Upper lobe of right lung (tissue), 1 donor: ENCODE results near the gene NAPB. TPM values are rescaled to one million over a fixed set of nuclear protein-coding genes. Genes with fewer than 3 reads are reported as not detected.

Experiments used
- ATAC-seq: fragments of 200-7000 bp; cut with Tn5 transposase; one replicate; pipeline ENCODE4 v1.9.1; 2020; ENCODE audit warnings: mild to moderate bottlenecking, moderate library complexity
- DNase-seq: peaks from one replicate; pipeline ENCODE4 v3.0.0-alpha.2; 2020
- H3K27ac ChIP-seq: fragments of 200-600 bp; one replicate; pipeline ENCODE4 v1.8.0; 2022
- H3K27me3 ChIP-seq: fragments of 200-600 bp; one replicate; pipeline ENCODE4 v1.8.0; 2022; ENCODE audit warnings: mild to moderate bottlenecking
- H3K36me3 ChIP-seq: fragments of 200-600 bp; one replicate; pipeline ENCODE4 v1.8.0; 2022
- H3K4me1 ChIP-seq: fragments of 200-600 bp; one replicate; pipeline ENCODE4 v1.8.0; 2022
- H3K4me3 ChIP-seq: fragments of 200-600 bp; one replicate; pipeline ENCODE4 v1.8.0; 2022; ENCODE audit warnings: mild to moderate bottlenecking
- H3K9me3 ChIP-seq: fragments of 200-600 bp; one replicate; pipeline ENCODE4 v1.8.0; 2022
- CTCF ChIP-seq: fragments of 200-600 bp; IDR thresholded peaks from one replicate; pipeline ENCODE4 v1.8.0; 2022; ENCODE audit warnings: antibody characterized with exemption
- intact Hi-C: fragments of 100-400 bp; cut with DNase I; formaldehyde crosslinking; loops from one replicate; pipeline ENCODE4 v1.11.0; 2022
- total RNA-seq: library from RNA; stranded (reverse); fragmentation: NEBNext Ultra II Directional; extraction: Animal tissue kit (Norgen Biotek cat#: 25700); gene quantifications from one replicate; pipeline ENCODE4 v1.2.1, GENCODE V29; 2021
- donor health status: DM: no; HTN: yes; CAD: no; lungs with severe emphysema.

The NAPB gene
- total RNA-seq, 1 donor from 2014 or later = 10.8 TPM

DNA sequence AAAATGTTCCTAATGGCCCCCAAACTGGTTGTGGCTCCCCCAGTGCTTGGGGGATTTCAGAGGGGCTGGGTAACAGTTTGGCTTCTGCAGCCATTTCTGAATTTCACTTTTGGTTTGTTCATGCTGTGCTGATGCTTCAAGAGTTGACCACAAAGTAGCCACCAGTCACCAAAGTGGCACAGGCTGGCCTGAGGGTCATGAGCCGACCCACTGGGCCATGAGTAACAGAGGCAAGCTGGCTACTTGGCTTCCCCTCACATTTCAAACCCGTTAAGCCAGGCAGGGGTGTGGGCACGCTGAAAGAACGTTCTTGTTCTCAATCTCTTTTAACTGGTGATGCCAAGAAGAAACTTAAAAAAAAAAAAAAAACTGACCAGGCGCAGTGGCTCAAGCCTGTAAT lies 85.8 kb downstream of the NAPB start:
- DNase-seq = no peak
- H3K4me3 ChIP-seq = no peak overlapping the region

GRCh38 chr20:23334111-23334510 lies 87.2 kb downstream of the NAPB start:
- DNase-seq = no peak
- Histone ChIP-seq H3K27ac (no peak overlapping the region), H3K9me3 (no peaks in the 10 kb centered on the region), H3K4me3 (no peak overlapping the region), H3K4me1 (no peaks in the 10 kb centered on the region), H3K36me3 (no peaks in the 10 kb centered on the region), H3K27me3 (no peaks in the 10 kb centered on the region)
- intact Hi-C loops = loop anchor here (10.0 kb wide), 1 partner anchor 89 kb away; no protein-coding TSS in a partner anchor
- TF ChIP-seq CTCF = no peak
- ATAC-seq = no peak

More for the DNA sequence above, 85.8 kb downstream of the NAPB start:
- H3K4me1 ChIP-seq = no peaks in the 10 kb centered on the region
- H3K9me3 ChIP-seq = no peaks in the 10 kb centered on the region
- H3K27me3 ChIP-seq = no peaks in the 10 kb centered on the region
- no peaks in the 10 kb centered on the region for H3K36me3 ChIP-seq
- ATAC-seq = no peak
- intact Hi-C loops = loop anchor here (10.0 kb wide), 1 partner anchor 91 kb away; no protein-coding TSS in a partner anchor
- no peak for TF ChIP-seq CTCF
- no peak overlapping the region for H3K27ac ChIP-seq

DNA sequence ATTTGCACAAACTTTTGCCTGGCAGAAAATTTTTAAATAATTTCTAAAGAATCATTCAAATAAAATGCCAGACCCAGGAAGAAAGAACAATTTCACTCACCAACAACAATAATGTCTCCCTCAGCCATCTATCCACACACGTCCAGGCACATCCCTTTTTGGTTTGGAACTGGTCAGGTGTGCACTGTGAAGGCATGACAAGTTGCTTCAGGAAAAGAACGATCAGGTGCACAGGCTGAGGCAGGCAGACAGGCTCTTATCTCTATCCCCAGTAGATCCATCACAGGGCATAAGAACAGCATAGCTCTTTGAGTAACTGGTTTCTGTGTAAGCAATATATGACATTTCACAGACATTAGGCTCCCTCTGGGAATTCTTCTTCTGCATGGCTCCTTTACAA lies 88.8 kb downstream of the NAPB start:
- Histone ChIP-seq H3K4me3 (no peak overlapping the region), H3K36me3 (no peaks in the 10 kb centered on the region), H3K9me3 (no peaks in the 10 kb centered on the region), H3K27ac (no peak overlapping the region), H3K4me1 (no peaks in the 10 kb centered on the region), H3K27me3 (no peaks in the 10 kb centered on the region)
- TF ChIP-seq CTCF = no peak
- DNase-seq (no peak), ATAC-seq (no peak)
- intact Hi-C loops = loop anchor here (10.0 kb wide), 1 partner anchor 88 kb away; no protein-coding TSS in a partner anchor

DNA sequence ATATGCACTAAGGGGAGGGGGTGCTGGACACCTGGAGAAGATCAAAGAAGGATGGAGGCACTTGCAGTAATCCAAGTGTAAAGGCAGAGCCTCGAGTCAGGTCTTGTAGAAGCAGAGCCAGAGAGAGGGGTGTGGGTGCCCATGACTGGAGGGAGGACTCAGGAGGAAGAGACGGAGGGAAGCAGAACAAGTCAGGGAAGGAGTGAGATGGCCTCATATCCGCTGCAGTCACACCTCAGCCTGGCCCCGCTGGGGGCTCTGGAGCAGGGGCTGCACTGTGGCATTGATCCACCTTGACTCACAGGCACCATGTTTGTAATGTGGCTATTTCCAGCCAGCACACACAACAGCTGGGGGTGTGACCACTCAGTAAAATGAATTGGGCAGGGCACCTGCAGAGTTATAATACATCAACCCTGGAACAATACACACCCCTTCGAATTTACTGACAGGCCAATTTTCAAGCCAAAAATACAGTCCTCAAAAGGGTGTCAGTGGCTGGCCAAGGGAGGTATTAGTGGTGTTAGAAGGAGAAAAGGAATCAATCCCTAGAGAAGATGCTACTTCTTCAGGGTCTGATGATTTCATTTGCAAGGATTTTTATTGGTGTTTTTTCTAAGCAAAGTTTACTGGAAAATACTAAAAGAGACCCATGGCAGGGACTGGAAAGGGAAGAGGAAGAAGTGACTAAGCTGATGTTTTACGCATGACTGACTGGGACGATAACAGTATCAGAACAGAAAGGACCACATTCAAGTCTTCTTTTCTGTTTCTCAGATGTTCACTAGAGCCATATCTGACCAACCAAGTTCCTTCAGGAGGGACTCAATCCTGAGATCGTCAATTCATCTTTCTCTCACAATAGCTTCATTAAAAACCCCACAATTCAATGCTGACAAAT lies 89.6 kb downstream of the NAPB start:
- Histone ChIP-seq H3K27ac (no peak overlapping the region), H3K9me3 (no peaks in the 10 kb centered on the region), H3K4me3 (no peak overlapping the region), H3K27me3 (no peaks in the 10 kb centered on the region), H3K4me1 (no peaks in the 10 kb centered on the region), H3K36me3 (no peaks in the 10 kb centered on the region)
- intact Hi-C loops = loop anchor here (10.0 kb wide), 1 partner anchor 87 kb away; no protein-coding TSS in a partner anchor
- ATAC-seq (no peak), DNase-seq (no peak)
- TF ChIP-seq CTCF = no peak

DNA sequence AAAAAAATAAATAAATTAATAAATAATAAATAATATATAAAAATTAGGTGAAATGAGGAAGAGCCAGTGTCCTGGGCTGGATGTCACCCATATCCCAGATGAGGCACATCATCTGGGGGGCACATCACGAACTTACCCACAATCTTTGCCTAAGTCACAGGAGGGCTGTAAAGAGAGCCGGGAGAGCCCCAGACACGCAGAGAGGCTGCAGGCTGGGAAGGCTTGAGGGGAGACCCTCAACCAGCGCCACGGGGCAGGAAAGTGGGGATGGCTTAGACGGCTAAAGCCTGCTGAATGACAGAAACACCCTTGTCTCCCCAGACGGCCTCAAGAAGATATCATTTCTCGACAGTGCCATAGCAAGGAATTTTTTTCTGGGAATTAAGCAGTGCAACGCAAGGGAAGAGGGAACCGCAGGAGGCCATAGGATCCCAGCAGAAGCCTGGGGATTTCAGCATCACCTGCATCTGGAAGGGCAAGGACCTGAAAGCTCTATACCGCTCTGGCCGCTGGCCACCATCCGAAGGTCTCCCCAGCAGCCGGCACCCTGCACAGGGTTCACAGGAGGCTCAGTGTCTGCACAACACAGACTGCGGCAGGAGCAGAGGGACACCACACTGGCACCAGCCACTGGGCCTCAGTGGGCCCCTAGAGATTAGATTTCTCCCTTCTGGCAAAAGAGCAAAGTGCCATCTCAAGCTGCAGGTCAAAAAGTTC lies 93.5 kb downstream of the NAPB start:
- TF ChIP-seq CTCF = no peak
- no peaks in the 10 kb centered on the region for H3K27me3 ChIP-seq
- no peaks in the 10 kb centered on the region for H3K9me3 ChIP-seq
- H3K4me1 ChIP-seq = no peaks in the 10 kb centered on the region
- H3K27ac ChIP-seq = no peak overlapping the region
- H3K36me3 ChIP-seq = no peaks in the 10 kb centered on the region
- DNase-seq (peak; percentile 31), ATAC-seq (no peak)
- no peak overlapping the region for H3K4me3 ChIP-seq
- intact Hi-C loops = no loop called here
